22Rv1 (cell line): Measurements from ENCODE around the gene NUDT4.

ENCODE experiments used
- CTCF ChIP-seq: fragments of 450-650 bp; IDR thresholded peaks from 2 replicates; pipeline ENCODE4 v1.5.1; 2017; ENCODE audit warnings: mild to moderate bottlenecking
- ZFX ChIP-seq: fragments of 450-650 bp; IDR thresholded peaks from 2 replicates; pipeline ENCODE4 v1.6.1; 2017; ENCODE audit warnings: antibody characterized with exemption, borderline replicate concordance

GRCh38 chr12:93438266-93439050 is 60.7 kb downstream of the NUDT4 start:
- TF ChIP-seq CTCF, result no peak
- no peak for TF ChIP-seq ZFX
